ENCODE data around the gene FXYD1. TPM values are rescaled to one million over a fixed set of nuclear protein-coding genes. Genes with fewer than 3 reads are reported as not detected.
A peak's percentile ranks its signal among the peaks of the same experiment; 100 is the strongest.

FXYD1 gene
- total RNA-seq, 4 donors from 2014 or later: 2.0 to 10.9 (median 6.7) TPM

GRCh38 chr19:35114353-35115176 lies 24.1 kb upstream of the FXYD1 start:
- peaks cover 56% of the 10 kb centered on the region for H3K4me1 ChIP-seq
- no peaks in the 10 kb centered on the region for H3K27me3 ChIP-seq
- H3K9me3 ChIP-seq: no peaks in the 10 kb centered on the region
- WGBS: 2% methylated on average over 23 of the region's 23 CpGs
- TF ChIP-seq EP300 (IDR thresholded peaks at IDR 0.05) (no peak), POLR2A (IDR thresholded peaks at IDR 0.05) (no peak), CTCF (IDR thresholded peaks at IDR 0.05) (peak; percentile 96 to 99), POLR2AphosphoS5 (IDR thresholded peaks at IDR 0.05) (peak in 1 of 3 donors; percentile 12)
- H3K4me3 ChIP-seq: peak overlapping the region; percentile 57
- H3K27ac ChIP-seq: peak overlapping the region; percentile 88
- DNase-seq (ENCODE audit: low spot score in 2 of 2): peak in 1 of 2 donors; percentile 88
- no peaks in the 10 kb centered on the region for H3K36me3 ChIP-seq

- Histone ChIP-seq H3K36me3 (no peaks in the 10 kb centered on the region), H3K27ac (peak within 1 kb of the TSS; percentile 88), H3K4me3 (peak within 1 kb of the TSS; percentile 57), H3K27me3 (no peaks in the 10 kb centered on the region), H3K4me1 (peaks cover 59% of the 10 kb centered on the region), H3K9me3 (no peaks in the 10 kb centered on the region)
- no peak for DNase-seq (ENCODE audit: low spot score in 2 of 2)
- WGBS: 39% methylated on average over 14 of the region's 14 CpGs
- TF ChIP-seq POLR2A (IDR thresholded peaks at IDR 0.05) (no peak), CTCF (IDR thresholded peaks at IDR 0.05) (no peak), EP300 (IDR thresholded peaks at IDR 0.05) (no peak), POLR2AphosphoS5 (IDR thresholded peaks at IDR 0.05) (no peak)
These were observed 23.3 kb upstream of the FXYD1 start, which contains the start of gene FXYD3 for GRCh38 chr19:35115177-35115951. TSS of gene FXYD3 (plus strand) at chr19:35115823. CDS start at chr19:35119377, 3,554 bp downstream.

GRCh38 chr19:35116072-35116801 lies 22.4 kb upstream of the FXYD1 start:
- no peak for TF ChIP-seq POLR2A (IDR thresholded peaks at IDR 0.05)
- TF ChIP-seq POLR2AphosphoS5 (IDR thresholded peaks at IDR 0.05): peak in 2 of 3 donors; percentile 15 to 30
- TF ChIP-seq CTCF (IDR thresholded peaks at IDR 0.05): no peak
- no peak for TF ChIP-seq EP300 (IDR thresholded peaks at IDR 0.05)
- 52% methylated on average over 13 of the region's 13 CpGs for WGBS
- peaks cover 1% of the 10 kb centered on the region for H3K36me3 ChIP-seq
- H3K9me3 ChIP-seq: no peaks in the 10 kb centered on the region
- no peaks in the 10 kb centered on the region for H3K27me3 ChIP-seq
- DNase-seq (ENCODE audit: low spot score in 2 of 2): no peak
- peak overlapping the region; percentile 57 for H3K4me3 ChIP-seq
- H3K4me1 ChIP-seq: peaks cover 59% of the 10 kb centered on the region
- peak overlapping the region; percentile 88 for H3K27ac ChIP-seq

- Histone ChIP-seq H3K4me3 (peak overlapping the region; percentile 57), H3K9me3 (no peaks in the 10 kb centered on the region), H3K27me3 (no peaks in the 10 kb centered on the region), H3K4me1 (peaks cover 62% of the 10 kb centered on the region), H3K27ac (peak overlapping the region; percentile 88), H3K36me3 (peaks cover 7% of the 10 kb centered on the region)
- TF ChIP-seq EP300 (IDR thresholded peaks at IDR 0.05) (no peak), POLR2AphosphoS5 (IDR thresholded peaks at IDR 0.05) (no peak), CTCF (IDR thresholded peaks at IDR 0.05) (no peak), POLR2A (IDR thresholded peaks at IDR 0.05) (no peak)
- no peak for DNase-seq (ENCODE audit: low spot score in 2 of 2)
- 23% methylated on average over 8 of the region's 8 CpGs for WGBS
These were observed 21.5 kb upstream of the FXYD1 start for GRCh38 chr19:35117116-35117515.
